ENCODE results near the gene ARHGAP12. TPM values are rescaled to one million over a fixed set of nuclear protein-coding genes. Genes with fewer than 3 reads are reported as not detected.

Gene ARHGAP12
- total RNA-seq, 1 donor from 2014 or later: 29.8 TPM

GRCh38 chr10:31804352-31804810, 124.2 kb downstream of the ARHGAP12 start:
- peaks cover 3% of the 10 kb centered on the region for H3K36me3 ChIP-seq
- ATAC-seq: no peak
- H3K27ac ChIP-seq: no peak overlapping the region
- DNase-seq: no peak
- intact Hi-C loops (cut with DNase I): no loop called here
- H3K27me3 ChIP-seq (ENCODE audit: low read depth): no peaks in the 10 kb centered on the region
- no peaks in the 10 kb centered on the region for H3K4me1 ChIP-seq
- no peak overlapping the region for H3K4me3 ChIP-seq
- H3K9me3 ChIP-seq: no peaks in the 10 kb centered on the region
- no peak for TF ChIP-seq CTCF (IDR thresholded peaks at IDR 0.05)

- DNase-seq: no peak
- Histone ChIP-seq H3K4me3 (no peak overlapping the region), H3K9me3 (no peaks in the 10 kb centered on the region), H3K36me3 (peaks cover 3% of the 10 kb centered on the region), H3K4me1 (no peaks in the 10 kb centered on the region), H3K27ac (no peak overlapping the region), H3K27me3 (ENCODE audit: low read depth) (no peaks in the 10 kb centered on the region)
- intact Hi-C loops (cut with DNase I): no loop called here
- no peak for ATAC-seq
- no peak for TF ChIP-seq CTCF (IDR thresholded peaks at IDR 0.05)
These were observed 124.9 kb downstream of the ARHGAP12 start for GRCh38 chr10:31803606-31804351.

- Histone ChIP-seq H3K9me3 (no peaks in the 10 kb centered on the region), H3K36me3 (no peaks in the 10 kb centered on the region), H3K27me3 (ENCODE audit: low read depth) (no peaks in the 10 kb centered on the region), H3K4me1 (no peaks in the 10 kb centered on the region), H3K4me3 (no peak overlapping the region), H3K27ac (no peak overlapping the region)
- intact Hi-C loops (cut with DNase I): no loop called here
- ATAC-seq: no peak
- no peak for DNase-seq
- TF ChIP-seq CTCF (IDR thresholded peaks at IDR 0.05): no peak
These were observed 129.4 kb downstream of the ARHGAP12 start for GRCh38 chr10:31799181-31799580.

GRCh38 chr10:31792745-31793144, 135.9 kb downstream of the ARHGAP12 start:
- Histone ChIP-seq H3K27me3 (ENCODE audit: low read depth) (no peaks in the 10 kb centered on the region), H3K4me1 (no peaks in the 10 kb centered on the region), H3K4me3 (no peak overlapping the region), H3K27ac (no peak overlapping the region), H3K36me3 (no peaks in the 10 kb centered on the region), H3K9me3 (no peaks in the 10 kb centered on the region)
- ATAC-seq: no peak
- intact Hi-C loops (cut with DNase I): no loop called here
- TF ChIP-seq CTCF (IDR thresholded peaks at IDR 0.05): no peak
- no peak for DNase-seq

GRCh38 chr10:31789555-31789954, 139.1 kb downstream of the ARHGAP12 start:
- ATAC-seq (no peak), DNase-seq (no peak)
- Histone ChIP-seq H3K4me1 (no peaks in the 10 kb centered on the region), H3K27ac (no peak overlapping the region), H3K27me3 (ENCODE audit: low read depth) (no peaks in the 10 kb centered on the region), H3K36me3 (no peaks in the 10 kb centered on the region), H3K4me3 (no peak overlapping the region), H3K9me3 (no peaks in the 10 kb centered on the region)
- intact Hi-C loops (cut with DNase I): no loop called here
- TF ChIP-seq CTCF (IDR thresholded peaks at IDR 0.05): no peak
